Measurements from ENCODE around the gene TRAPPC3.

The TRAPPC3 gene

DNA sequence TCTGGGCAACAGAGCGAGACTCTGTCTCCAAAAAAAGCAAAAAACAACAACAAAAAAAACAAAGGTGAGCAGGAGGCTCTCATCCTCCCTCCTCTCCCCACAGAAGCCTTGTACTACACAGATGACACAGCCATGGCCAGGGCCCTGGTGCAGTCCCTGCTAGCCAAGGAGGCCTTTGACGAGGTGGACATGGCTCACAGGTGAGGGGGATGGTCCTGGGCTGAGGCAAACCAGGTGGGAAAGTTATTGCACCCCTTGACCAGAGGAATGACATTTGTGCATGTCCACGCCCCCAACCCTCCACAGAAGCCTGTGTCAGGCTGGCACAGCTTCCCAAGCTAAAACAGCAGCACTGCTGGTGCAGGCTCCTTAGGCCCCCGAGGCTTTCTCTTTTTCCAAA, 58.1 kb downstream of the TRAPPC3 start:
- Histone ChIP-seq H3K4me1 (ENCODE audit: insufficient read depth, low read length, poor library complexity, severe bottlenecking) (peaks cover 14% of the 10 kb centered on the region), H3K9me3 (ENCODE audit: insufficient read depth, low read depth, low read length) (no peaks in the 10 kb centered on the region), H2AFZ (ENCODE audit: low read length) (no peak overlapping the region), H3K79me2 (ENCODE audit: insufficient read depth, low read length) (peaks cover 41% of the 10 kb centered on the region), H3K27me3 (ENCODE audit: insufficient read depth, low read length, poor library complexity, severe bottlenecking) (no peaks in the 10 kb centered on the region), H3K9ac (ENCODE audit: low read depth, low read length, poor library complexity, severe bottlenecking) (no peak overlapping the region), H4K20me1 (ENCODE audit: insufficient read depth, low read length, poor library complexity, severe bottlenecking) (peaks cover 15% of the 10 kb centered on the region), H3F3A (ENCODE audit: low read depth) (no peaks in the 10 kb centered on the region), H3K4me2 (ENCODE audit: low read depth, low read length, poor library complexity, severe bottlenecking) (peak overlapping the region; percentile 100), H3K9me2 (replicated peaks; ENCODE audit: low read depth, low read length) (no peaks in the 10 kb centered on the region), H3K36me3 (ENCODE audit: insufficient read depth, low read length) (peaks cover 16% of the 10 kb centered on the region; the same call in 1 of the 2 replicates), H3K4me3 (ENCODE audit: low read length, poor library complexity, severe bottlenecking) (no peak overlapping the region)
- TF ChIP-seq, protein P1, sequence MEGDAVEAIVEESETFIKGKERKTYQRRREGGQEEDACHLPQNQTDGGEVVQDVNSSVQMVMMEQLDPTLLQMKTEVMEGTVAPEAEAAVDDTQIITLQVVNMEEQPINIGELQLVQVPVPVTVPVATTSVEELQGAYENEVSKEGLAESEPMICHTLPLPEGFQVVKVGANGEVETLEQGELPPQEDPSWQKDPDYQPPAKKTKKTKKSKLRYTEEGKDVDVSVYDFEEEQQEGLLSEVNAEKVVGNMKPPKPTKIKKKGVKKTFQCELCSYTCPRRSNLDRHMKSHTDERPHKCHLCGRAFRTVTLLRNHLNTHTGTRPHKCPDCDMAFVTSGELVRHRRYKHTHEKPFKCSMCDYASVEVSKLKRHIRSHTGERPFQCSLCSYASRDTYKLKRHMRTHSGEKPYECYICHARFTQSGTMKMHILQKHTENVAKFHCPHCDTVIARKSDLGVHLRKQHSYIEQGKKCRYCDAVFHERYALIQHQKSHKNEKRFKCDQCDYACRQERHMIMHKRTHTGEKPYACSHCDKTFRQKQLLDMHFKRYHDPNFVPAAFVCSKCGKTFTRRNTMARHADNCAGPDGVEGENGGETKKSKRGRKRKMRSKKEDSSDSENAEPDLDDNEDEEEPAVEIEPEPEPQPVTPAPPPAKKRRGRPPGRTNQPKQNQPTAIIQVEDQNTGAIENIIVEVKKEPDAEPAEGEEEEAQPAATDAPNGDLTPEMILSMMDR (conservative IDR thresholded peaks at IDR 0.05; ENCODE audit: low read length): no peak
- no peak for TF ChIP-seq EZH2phosphoT487 (IDR thresholded peaks at IDR 0.05; ENCODE audit: borderline replicate concordance)

DNA sequence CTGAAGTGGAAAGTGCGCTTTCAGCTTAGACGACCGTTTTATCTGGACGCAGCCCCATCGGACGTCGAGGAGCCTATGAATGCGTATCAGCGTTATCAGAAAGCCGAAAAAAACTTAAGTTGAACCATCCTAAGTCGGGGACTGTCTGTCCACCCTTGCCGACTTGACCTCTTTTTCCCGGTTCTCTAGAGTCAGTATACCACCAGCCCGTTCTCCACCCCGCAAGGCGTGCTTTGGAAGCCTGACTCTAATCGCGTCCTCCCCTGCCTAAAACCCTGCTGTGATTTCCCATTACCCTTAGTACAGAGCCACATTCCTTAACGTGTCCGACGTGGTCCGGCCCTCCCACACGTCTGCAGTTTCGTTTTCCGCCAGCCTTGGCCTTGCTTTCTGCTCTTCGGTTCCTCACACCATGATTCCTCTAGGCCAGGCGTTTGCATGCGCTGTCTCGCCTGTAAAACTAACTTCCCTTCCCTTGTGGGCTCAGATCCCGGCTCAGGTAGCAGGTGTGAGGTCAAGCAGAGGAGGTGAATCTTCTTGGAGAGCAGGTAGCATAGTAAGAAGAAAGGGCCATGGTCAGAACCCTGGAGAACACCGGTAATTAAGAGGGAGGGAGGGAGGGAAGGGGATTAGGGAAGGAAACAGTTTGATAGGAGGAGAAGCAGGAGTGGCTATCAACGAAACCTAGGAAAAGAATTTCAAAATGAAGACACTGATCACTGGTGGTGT, 59.7 kb downstream of the TRAPPC3 start:
- Histone ChIP-seq H3K4me2 (ENCODE audit: low read depth, low read length, poor library complexity, severe bottlenecking) (peak overlapping the region; percentile 100), H2AFZ (ENCODE audit: low read length) (peak overlapping the region; percentile 100), H3K79me2 (ENCODE audit: insufficient read depth, low read length) (peaks cover 41% of the 10 kb centered on the region), H3K9ac (ENCODE audit: low read depth, low read length, poor library complexity, severe bottlenecking) (peak overlapping the region; percentile 84), H3K27me3 (ENCODE audit: insufficient read depth, low read length, poor library complexity, severe bottlenecking) (no peaks in the 10 kb centered on the region), H3K9me3 (ENCODE audit: insufficient read depth, low read depth, low read length) (no peaks in the 10 kb centered on the region), H4K20me1 (ENCODE audit: insufficient read depth, low read length, poor library complexity, severe bottlenecking) (peaks cover 15% of the 10 kb centered on the region), H3F3A (ENCODE audit: low read depth) (no peaks in the 10 kb centered on the region), H3K4me1 (ENCODE audit: insufficient read depth, low read length, poor library complexity, severe bottlenecking) (peaks cover 14% of the 10 kb centered on the region), H3K36me3 (ENCODE audit: insufficient read depth, low read length) (peaks cover 16% of the 10 kb centered on the region; the same call in 1 of the 2 replicates), H3K4me3 (ENCODE audit: low read length, poor library complexity, severe bottlenecking) (peak overlapping the region; percentile 93), H3K9me2 (replicated peaks; ENCODE audit: low read depth, low read length) (no peaks in the 10 kb centered on the region)
- TF ChIP-seq EZH2phosphoT487 (IDR thresholded peaks at IDR 0.05; ENCODE audit: borderline replicate concordance): no peak
- TF ChIP-seq, protein P1 (conservative IDR thresholded peaks at IDR 0.05; ENCODE audit: low read length): no peak

DNA sequence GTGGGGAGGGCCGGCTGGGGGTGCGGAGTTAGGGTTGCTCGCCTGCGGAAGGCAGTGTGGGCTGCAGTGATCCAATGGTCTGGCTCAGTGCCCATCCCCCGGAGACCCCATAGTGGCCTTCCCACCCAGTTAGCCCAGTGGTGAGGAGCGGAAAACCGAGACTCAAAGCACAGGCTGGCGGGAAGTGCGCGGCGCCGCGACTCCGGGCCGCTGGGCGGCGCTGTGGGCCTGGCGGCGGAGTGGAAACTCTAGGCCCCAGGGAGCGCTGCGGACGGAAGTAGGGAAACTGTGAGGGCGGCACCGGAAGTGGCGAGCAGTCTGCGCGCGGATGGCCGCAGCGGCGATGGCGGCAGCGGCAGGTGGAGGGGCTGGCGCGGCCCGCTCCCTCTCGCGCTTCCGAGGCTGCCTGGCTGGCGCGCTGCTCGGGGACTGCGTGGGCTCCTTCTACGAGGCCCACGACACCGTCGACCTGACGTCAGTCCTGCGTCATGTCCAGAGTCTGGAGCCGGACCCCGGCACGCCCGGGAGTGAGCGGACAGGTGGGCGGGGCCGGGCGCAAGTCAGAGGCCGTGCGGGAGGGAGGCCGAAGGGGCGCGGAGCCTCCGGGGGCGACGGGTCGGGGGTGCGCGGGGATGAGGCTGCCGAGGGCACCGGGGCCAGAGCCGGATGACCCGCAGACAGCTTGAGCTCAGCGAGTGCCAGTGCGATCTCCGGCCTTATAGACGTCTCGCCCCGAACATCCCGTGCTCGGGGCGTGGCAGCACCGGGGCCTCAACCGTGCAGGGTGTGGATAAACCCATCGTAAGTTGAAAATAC, 60.5 kb downstream of the TRAPPC3 start, which contains the start of gene ADPRS:
ADPRS (plus strand) TSS at position 316 of the 816 bp plus-strand sequence; CDS start at position 329, 13 bp downstream.
- H4K20me1 ChIP-seq (ENCODE audit: insufficient read depth, low read length, poor library complexity, severe bottlenecking): peaks cover 15% of the 10 kb centered on the region
- H3K36me3 ChIP-seq (ENCODE audit: insufficient read depth, low read length): peaks cover 16% of the 10 kb centered on the region; the same call in 1 of the 2 replicates
- H3K4me1 ChIP-seq (ENCODE audit: insufficient read depth, low read length, poor library complexity, severe bottlenecking): peaks cover 14% of the 10 kb centered on the region
- H3K9me3 ChIP-seq (ENCODE audit: insufficient read depth, low read depth, low read length): no peaks in the 10 kb centered on the region
- peaks cover 41% of the 10 kb centered on the region for H3K79me2 ChIP-seq (ENCODE audit: insufficient read depth, low read length)
- peak within 1 kb of the TSS; percentile 100 for H2AFZ ChIP-seq (ENCODE audit: low read length)
- peak within 1 kb of the TSS; percentile 100 for H3K4me2 ChIP-seq (ENCODE audit: low read depth, low read length, poor library complexity, severe bottlenecking)
- H3K4me3 ChIP-seq (ENCODE audit: low read length, poor library complexity, severe bottlenecking): peak within 1 kb of the TSS; percentile 93
- no peaks in the 10 kb centered on the region for H3K9me2 ChIP-seq (replicated peaks; ENCODE audit: low read depth, low read length)
- no peaks in the 10 kb centered on the region for H3F3A ChIP-seq (ENCODE audit: low read depth)
- TF ChIP-seq, protein P1 (conservative IDR thresholded peaks at IDR 0.05; ENCODE audit: low read length): peak; percentile 85
- TF ChIP-seq EZH2phosphoT487 (IDR thresholded peaks at IDR 0.05; ENCODE audit: borderline replicate concordance): no peak
- H3K9ac ChIP-seq (ENCODE audit: low read depth, low read length, poor library complexity, severe bottlenecking): peak within 1 kb of the TSS; percentile 84
- no peaks in the 10 kb centered on the region for H3K27me3 ChIP-seq (ENCODE audit: insufficient read depth, low read length, poor library complexity, severe bottlenecking)

All from Loucy (cell line).